HG02970 (cell line): Measurements from ENCODE around the gene CTSD.

Experiments
- ATAC-seq: cut with Tn5 transposase; IDR thresholded peaks from one replicate; pipeline ENCODE4 v1.9.1; 2021; ENCODE audit warnings: mild to moderate bottlenecking, moderate library complexity, moderate number of reproducible peaks; ENCODE audit not compliant: unreplicated experiment, low FRiP score

CTSD gene

GRCh38 chr11:1732418-1733008 is 31.2 kb downstream of the CTSD start:
- ATAC-seq: no peak

GRCh38 chr11:1731451-1732059 is 32.2 kb downstream of the CTSD start:
- ATAC-seq: no peak

- no peak for ATAC-seq
Measured at GRCh38 chr11:1730059-1730629, 33.6 kb downstream of the CTSD start.

GRCh38 chr11:1729692-1730011 is 34.1 kb downstream of the CTSD start:
- no peak for ATAC-seq

- no peak for ATAC-seq
Measured at GRCh38 chr11:1728931-1729691, 34.6 kb downstream of the CTSD start.

- no peak for ATAC-seq
Measured at GRCh38 chr11:1728301-1728700, 35.4 kb downstream of the CTSD start.

- ATAC-seq: no peak
Measured at GRCh38 chr11:1727861-1728260, 35.9 kb downstream of the CTSD start.

GRCh38 chr11:1727096-1727690 is 36.5 kb downstream of the CTSD start:
- no peak for ATAC-seq

- no peak for ATAC-seq
Measured at GRCh38 chr11:1719781-1720180, 43.9 kb downstream of the CTSD start.

- no peak for ATAC-seq
Measured at GRCh38 chr11:1718326-1718725, 45.4 kb downstream of the CTSD start.

GRCh38 chr11:1717745-1718144 is 46.0 kb downstream of the CTSD start:
- no peak for ATAC-seq

- no peak for ATAC-seq
Measured at GRCh38 chr11:1714908-1715885, 48.5 kb downstream of the CTSD start.

- ATAC-seq: no peak
Measured at GRCh38 chr11:1708716-1709115, 55.0 kb downstream of the CTSD start.

- no peak for ATAC-seq
Measured at GRCh38 chr11:1707751-1708150, 56.0 kb downstream of the CTSD start.

- no peak for ATAC-seq
Measured at GRCh38 chr11:1706634-1707400, 56.9 kb downstream of the CTSD start.

- no peak for ATAC-seq
Measured at GRCh38 chr11:1705126-1706052, 58.3 kb downstream of the CTSD start.

- ATAC-seq: no peak
Measured at GRCh38 chr11:1703146-1703545, 60.6 kb downstream of the CTSD start.
